Measurements from ENCODE around the gene CLEC4F. TPM values are rescaled to one million over a fixed set of nuclear protein-coding genes. Genes with fewer than 3 reads are reported as not detected.

Gene CLEC4F
- not detected in 2 replicates for total RNA-seq

GRCh38 chr2:70820499-70820898 is at the start of gene CLEC4F:
Gene CLEC4F, minus strand, starts transcription at chr2:70820599. Its CDS starts 76 bp downstream, at chr2:70820523.

GRCh38 chr2:70835643-70836042 is 15.2 kb upstream of the CLEC4F start, which contains the start of gene CD207:
Gene CD207, minus strand, starts transcription at chr2:70835816. Its CDS starts 40 bp downstream, at chr2:70835776.

GRCh38 chr2:70790136-70790828 is 30.1 kb downstream of the CLEC4F start, which contains the start of gene FIGLA:
Gene FIGLA, minus strand, starts transcription at chr2:70790643. Its CDS starts 5 bp downstream, at chr2:70790638.

GRCh38 chr2:70767699-70768589 is 52.5 kb downstream of the CLEC4F start, which contains the start of gene ADD2:
Gene ADD2, minus strand, starts transcription at chr2:70768200. Its CDS starts 61,792 bp downstream, at chr2:70706408.

Small RNA genes within 50 kb of the gene (small RNA-seq; reads per million reads assigned to genes)
- not detected for gene HMGN2P21

Other genes starting within 250 kb of the CLEC4F start
- gene ADD2, start 52.4 kb downstream of the CLEC4F start, total RNA-seq: not detected in 2 replicates
- gene FIGLA, start 30.0 kb downstream of the CLEC4F start, total RNA-seq: not detected in 2 replicates
- not detected in 2 replicates for gene CD207, start 15.2 kb upstream of the CLEC4F start, total RNA-seq
- 0.39 and 0.76 TPM in 2 replicates for gene VAX2, start 80.0 kb upstream of the CLEC4F start, total RNA-seq
- not detected in 2 replicates for gene ATP6V1B1, start 115.3 kb upstream of the CLEC4F start, total RNA-seq
- gene ANKRD53, start 158.0 kb upstream of the CLEC4F start, total RNA-seq: 0.65 and 1.6 TPM in 2 replicates
- 14.9 and 29.6 TPM in 2 replicates for gene TEX261, start 174.3 kb upstream of the CLEC4F start, total RNA-seq
- gene NAGK, start 248.0 kb upstream of the CLEC4F start, total RNA-seq: 71.1 and 76.9 TPM in 2 replicates

All from placental epithelial cell (primary cell).